SU-DHL-6 (cell line): ENCODE data around the gene TTC3.

Source experiments
- H2AFZ ChIP-seq: fragments of 200-600 bp; sonication (generic); 2 replicates; pipeline ENCODE4 v1.6.1; 2014; ENCODE audit warnings: low read depth, mild to moderate bottlenecking, moderate library complexity, mixed read lengths, antibody characterized with exemption, low read length; ENCODE audit not compliant: severe bottlenecking
- H3F3A ChIP-seq: fragments of 200-600 bp; shearing (Covaris generic); 2 replicates; pipeline ENCODE4 v1.6.0; 2016; ENCODE audit warnings: antibody characterized with exemption, mild to moderate bottlenecking; ENCODE audit not compliant: insufficient read depth
- H3K27ac ChIP-seq: fragments of 200-600 bp; sonication (generic); 2 replicates; pipeline ENCODE4 v1.5.1; 2016; ENCODE audit warnings: low read depth, mild to moderate bottlenecking, low read length, moderate library complexity, mixed read lengths
- H3K27me3 ChIP-seq: fragments of 200-600 bp; sonication (generic), shearing (Covaris generic); 2 replicates; pipeline ENCODE4 v1.6.0; 2014; ENCODE audit warnings: mild to moderate bottlenecking, low read length
- H3K36me3 ChIP-seq: fragments of 200-600 bp; sonication (generic); 2 replicates; pipeline ENCODE4 v1.6.1; 2014; ENCODE audit warnings: mild to moderate bottlenecking, low read length, mixed read lengths
- H3K4me2 ChIP-seq: fragments of 300-600, 200-600 bp; shearing (Covaris generic), sonication (generic); 2 replicates; pipeline ENCODE4 v1.6.0; 2014; ENCODE audit warnings: low read length, low read depth, mild to moderate bottlenecking; ENCODE audit not compliant: poor library complexity, severe bottlenecking
- H3K4me3 ChIP-seq: fragments of 200-600 bp; sonication (generic); 2 replicates; pipeline ENCODE4 v1.5.1; 2014; ENCODE audit warnings: antibody characterized with exemption, low read length, mild to moderate bottlenecking, mixed read lengths; ENCODE audit not compliant: insufficient read depth, poor library complexity, severe bottlenecking
- H3K79me2 ChIP-seq: fragments of 200-600 bp; sonication (generic); 2 replicates; pipeline ENCODE4 v1.6.1; 2014; ENCODE audit warnings: mild to moderate bottlenecking, low read length, moderate library complexity; ENCODE audit not compliant: insufficient read depth
- H3K9ac ChIP-seq: fragments of 200-600 bp; sonication (generic); 2 replicates; pipeline ENCODE4 v1.7.0; 2014; ENCODE audit warnings: mild to moderate bottlenecking, low read length
- H3K9me2 ChIP-seq: fragments of 200-600 bp; sonication (generic); replicated peaks from 2 replicates; pipeline ENCODE4 v1.6.1; 2014; ENCODE audit warnings: low read length; ENCODE audit not compliant: insufficient read depth
- H3K9me3 ChIP-seq: fragments of 200-600 bp; sonication (generic); 2 replicates; pipeline ENCODE4 v1.6.1; 2014; ENCODE audit warnings: low read length, mixed read lengths; ENCODE audit not compliant: insufficient read depth
- H4K20me1 ChIP-seq: fragments of 200-600 bp; sonication (generic); 2 replicates; pipeline ENCODE4 v1.6.1; 2014; ENCODE audit warnings: low read depth, mild to moderate bottlenecking, antibody characterized with exemption, low read length, moderate library complexity, mixed read lengths
- EZH2phosphoT487 ChIP-seq: fragments of 200-600 bp; sonication (generic), shearing (Covaris generic); conservative IDR thresholded peaks from 2 replicates; pipeline ENCODE4 v1.6.1; 2018; ENCODE audit warnings: mild to moderate bottlenecking, antibody characterized with exemption, low read length, moderate library complexity, mixed read lengths
- TF ChIP-seq, protein P1 (sequence below): fragments of 200-600 bp; sonication (generic); IDR thresholded peaks from one replicate; pipeline ENCODE4 v1.5.1; 2017; ENCODE audit warnings: antibody characterized with exemption, mild to moderate bottlenecking, low read length, moderate library complexity; ENCODE audit not compliant: insufficient read depth, poor library complexity, severe bottlenecking

Gene TTC3

DNA sequence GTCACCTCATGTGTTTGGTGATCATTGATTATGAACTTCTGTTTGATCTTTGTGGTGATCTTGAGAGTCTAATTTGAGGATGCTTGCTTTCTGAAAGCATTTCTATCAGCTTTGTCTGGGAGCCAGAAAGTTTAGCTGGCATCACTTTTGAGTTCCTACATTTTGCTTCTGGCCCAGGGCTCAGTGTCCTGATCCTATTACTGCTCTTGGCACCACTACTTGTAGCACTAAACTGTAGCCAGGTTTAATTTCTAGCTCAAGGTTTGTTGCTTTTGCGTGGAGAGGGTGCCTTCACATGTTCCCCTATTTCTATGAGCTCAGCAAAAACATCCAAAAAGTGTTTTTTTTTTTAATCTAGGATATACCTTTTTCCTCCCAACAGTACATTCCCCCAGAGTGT, 9.3 kb downstream of the TTC3 start:
- Histone ChIP-seq H3K27me3 (no peaks in the 10 kb centered on the region), H3K79me2 (peaks cover 97% of the 10 kb centered on the region), H3K27ac (no peak overlapping the region), H3K36me3 (no peaks in the 10 kb centered on the region), H3K9me2 (no peaks in the 10 kb centered on the region), H4K20me1 (peaks cover 8% of the 10 kb centered on the region; the same call in 1 of the 2 replicates), H3K4me3 (no peak overlapping the region), H2AFZ (no peak overlapping the region), H3K9ac (no peak overlapping the region), H3K4me2 (no peak overlapping the region), H3K9me3 (no peaks in the 10 kb centered on the region), H3F3A (peaks cover 8% of the 10 kb centered on the region; the same call in 1 of the 2 replicates)
- TF ChIP-seq, protein P1, sequence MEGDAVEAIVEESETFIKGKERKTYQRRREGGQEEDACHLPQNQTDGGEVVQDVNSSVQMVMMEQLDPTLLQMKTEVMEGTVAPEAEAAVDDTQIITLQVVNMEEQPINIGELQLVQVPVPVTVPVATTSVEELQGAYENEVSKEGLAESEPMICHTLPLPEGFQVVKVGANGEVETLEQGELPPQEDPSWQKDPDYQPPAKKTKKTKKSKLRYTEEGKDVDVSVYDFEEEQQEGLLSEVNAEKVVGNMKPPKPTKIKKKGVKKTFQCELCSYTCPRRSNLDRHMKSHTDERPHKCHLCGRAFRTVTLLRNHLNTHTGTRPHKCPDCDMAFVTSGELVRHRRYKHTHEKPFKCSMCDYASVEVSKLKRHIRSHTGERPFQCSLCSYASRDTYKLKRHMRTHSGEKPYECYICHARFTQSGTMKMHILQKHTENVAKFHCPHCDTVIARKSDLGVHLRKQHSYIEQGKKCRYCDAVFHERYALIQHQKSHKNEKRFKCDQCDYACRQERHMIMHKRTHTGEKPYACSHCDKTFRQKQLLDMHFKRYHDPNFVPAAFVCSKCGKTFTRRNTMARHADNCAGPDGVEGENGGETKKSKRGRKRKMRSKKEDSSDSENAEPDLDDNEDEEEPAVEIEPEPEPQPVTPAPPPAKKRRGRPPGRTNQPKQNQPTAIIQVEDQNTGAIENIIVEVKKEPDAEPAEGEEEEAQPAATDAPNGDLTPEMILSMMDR = no peak
- TF ChIP-seq EZH2phosphoT487 = no peak

DNA sequence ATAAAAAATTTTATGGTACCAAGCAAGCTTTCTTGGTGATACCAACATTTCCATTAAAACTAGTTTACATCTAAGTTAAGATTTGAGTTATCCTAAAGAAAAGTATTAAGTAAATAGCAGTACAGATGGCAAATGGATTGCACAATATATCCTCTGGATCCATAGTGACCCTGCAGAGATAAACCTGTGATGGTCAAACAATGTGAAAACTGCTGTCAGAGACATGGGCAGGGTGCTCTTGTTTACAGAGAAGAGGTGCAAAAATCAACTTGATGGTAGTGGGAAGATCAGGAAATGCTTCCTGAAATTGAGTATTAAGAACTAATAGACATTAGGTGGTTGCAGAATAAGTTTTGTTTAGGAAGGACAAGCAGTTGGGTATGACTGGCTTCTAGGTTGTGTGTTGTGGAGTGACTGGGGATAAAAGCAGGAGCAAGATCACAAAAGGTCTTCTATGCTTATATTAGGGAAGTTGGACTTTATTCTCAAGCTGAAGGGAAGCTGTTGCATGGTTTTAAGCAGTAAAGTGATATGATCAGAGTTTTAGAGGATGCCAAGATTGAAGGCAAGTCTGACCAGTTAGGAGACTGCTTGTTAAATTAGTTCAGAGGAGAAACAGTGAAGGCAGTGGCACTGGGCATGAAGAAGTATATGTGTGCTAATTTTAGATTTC, 9.9 kb downstream of the TTC3 start:
- H3K4me3 ChIP-seq = no peak overlapping the region
- H3K36me3 ChIP-seq = no peaks in the 10 kb centered on the region
- TF ChIP-seq, protein P1 = no peak
- no peak for TF ChIP-seq EZH2phosphoT487
- H3K27ac ChIP-seq = no peak overlapping the region
- peaks cover 4% of the 10 kb centered on the region; the same call in 1 of the 2 replicates for H4K20me1 ChIP-seq
- H3K9me3 ChIP-seq = no peaks in the 10 kb centered on the region
- H3K4me2 ChIP-seq = no peak overlapping the region
- H3K9me2 ChIP-seq = no peaks in the 10 kb centered on the region
- H2AFZ ChIP-seq = no peak overlapping the region
- peaks cover 8% of the 10 kb centered on the region; the same call in 1 of the 2 replicates for H3F3A ChIP-seq
- H3K79me2 ChIP-seq = peaks cover 97% of the 10 kb centered on the region
- no peaks in the 10 kb centered on the region for H3K27me3 ChIP-seq
- H3K9ac ChIP-seq = no peak overlapping the region

DNA sequence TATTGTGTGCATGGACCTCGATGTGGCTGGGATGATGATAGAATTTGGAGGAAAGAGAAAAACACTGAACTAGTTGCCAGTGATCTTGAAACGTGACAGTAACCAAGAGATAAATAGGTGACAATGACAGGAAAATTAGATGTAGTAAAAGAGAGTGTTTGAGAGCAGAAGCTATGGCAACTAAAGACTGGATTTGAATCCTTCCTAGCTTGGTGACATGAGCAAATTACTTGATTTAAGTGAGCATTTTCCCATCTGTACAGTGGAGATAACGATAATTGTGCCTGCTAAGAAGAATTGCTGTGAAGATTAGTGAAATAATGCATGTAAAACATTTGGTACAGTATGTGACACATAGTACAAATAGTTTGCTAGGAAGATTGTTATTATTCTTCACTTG, 12.7 kb downstream of the TTC3 start:
- TF ChIP-seq, protein P1 = no peak
- TF ChIP-seq EZH2phosphoT487 = no peak
- Histone ChIP-seq H3K36me3 (no peaks in the 10 kb centered on the region), H4K20me1 (no peaks in the 10 kb centered on the region; the same call in 1 of the 2 replicates), H3K4me3 (no peak overlapping the region), H3K9me3 (no peaks in the 10 kb centered on the region), H3K27ac (no peak overlapping the region), H3F3A (no peaks in the 10 kb centered on the region), H3K9me2 (no peaks in the 10 kb centered on the region), H2AFZ (no peak overlapping the region), H3K27me3 (no peaks in the 10 kb centered on the region), H3K4me2 (no peak overlapping the region), H3K79me2 (peaks cover 75% of the 10 kb centered on the region), H3K9ac (no peak overlapping the region)
